GM21423 (cell line): ENCODE measurements around the gene FGF14.

Source experiments
- ATAC-seq: cut with Tn5 transposase; IDR thresholded peaks from one replicate; pipeline ENCODE4 v1.9.1; 2021; ENCODE audit warnings: mild to moderate bottlenecking, moderate library complexity; ENCODE audit not compliant: unreplicated experiment

Gene FGF14

GRCh38 chr13:102369302-102369701 is 32.5 kb downstream of the FGF14 start:
- no peak for ATAC-seq

- no peak for ATAC-seq
These were observed 34.0 kb downstream of the FGF14 start for GRCh38 chr13:102367836-102368235.

GRCh38 chr13:102361113-102361512 is 40.7 kb downstream of the FGF14 start:
- ATAC-seq: no peak

- no peak for ATAC-seq
These were observed 42.6 kb downstream of the FGF14 start for GRCh38 chr13:102359264-102359663.

GRCh38 chr13:102355251-102355650 is 46.6 kb downstream of the FGF14 start:
- no peak for ATAC-seq

GRCh38 chr13:102354011-102354410 is 47.8 kb downstream of the FGF14 start:
- ATAC-seq: no peak

- ATAC-seq: no peak
These were observed 50.3 kb downstream of the FGF14 start for GRCh38 chr13:102351521-102351920.

GRCh38 chr13:102347490-102347889 is 54.4 kb downstream of the FGF14 start:
- ATAC-seq: no peak

GRCh38 chr13:102346769-102347168 is 55.1 kb downstream of the FGF14 start:
- no peak for ATAC-seq

GRCh38 chr13:102344410-102344809 is 57.4 kb downstream of the FGF14 start:
- no peak for ATAC-seq

- no peak for ATAC-seq
These were observed 68.3 kb downstream of the FGF14 start for GRCh38 chr13:102333320-102334198.

GRCh38 chr13:102328909-102329308 is 72.9 kb downstream of the FGF14 start:
- ATAC-seq: peak; percentile 70

GRCh38 chr13:102327119-102327617 is 74.7 kb downstream of the FGF14 start:
- no peak for ATAC-seq

- no peak for ATAC-seq
These were observed 75.3 kb downstream of the FGF14 start for GRCh38 chr13:102326381-102327118.

- no peak for ATAC-seq
These were observed 76.5 kb downstream of the FGF14 start for GRCh38 chr13:102325321-102325720.

GRCh38 chr13:102323505-102323904 is 78.3 kb downstream of the FGF14 start:
- ATAC-seq: no peak

GRCh38 chr13:102323012-102323411 is 78.8 kb downstream of the FGF14 start:
- ATAC-seq: no peak

- ATAC-seq: no peak
These were observed 79.6 kb downstream of the FGF14 start for GRCh38 chr13:102322211-102322610.

GRCh38 chr13:102318233-102318632 is 83.6 kb downstream of the FGF14 start:
- no peak for ATAC-seq

GRCh38 chr13:102317593-102317992 is 84.3 kb downstream of the FGF14 start:
- no peak for ATAC-seq

GRCh38 chr13:102316732-102317131 is 85.1 kb downstream of the FGF14 start:
- ATAC-seq: no peak

- ATAC-seq: no peak
These were observed 89.0 kb downstream of the FGF14 start for GRCh38 chr13:102312841-102313240.
